COR-L47 (cell line): ENCODE results near the gene GABRR1.
"Not testable (repeated sequence)": the region's sequence is repeated elsewhere in the genome, so short reads cannot be mapped to it uniquely, and the experiment has no call there.

Experiments used
- DNase-seq: peaks from one replicate; lab custom pipeline; 2025; lab: John Stamatoyannopoulos, UW

Gene GABRR1

DNA sequence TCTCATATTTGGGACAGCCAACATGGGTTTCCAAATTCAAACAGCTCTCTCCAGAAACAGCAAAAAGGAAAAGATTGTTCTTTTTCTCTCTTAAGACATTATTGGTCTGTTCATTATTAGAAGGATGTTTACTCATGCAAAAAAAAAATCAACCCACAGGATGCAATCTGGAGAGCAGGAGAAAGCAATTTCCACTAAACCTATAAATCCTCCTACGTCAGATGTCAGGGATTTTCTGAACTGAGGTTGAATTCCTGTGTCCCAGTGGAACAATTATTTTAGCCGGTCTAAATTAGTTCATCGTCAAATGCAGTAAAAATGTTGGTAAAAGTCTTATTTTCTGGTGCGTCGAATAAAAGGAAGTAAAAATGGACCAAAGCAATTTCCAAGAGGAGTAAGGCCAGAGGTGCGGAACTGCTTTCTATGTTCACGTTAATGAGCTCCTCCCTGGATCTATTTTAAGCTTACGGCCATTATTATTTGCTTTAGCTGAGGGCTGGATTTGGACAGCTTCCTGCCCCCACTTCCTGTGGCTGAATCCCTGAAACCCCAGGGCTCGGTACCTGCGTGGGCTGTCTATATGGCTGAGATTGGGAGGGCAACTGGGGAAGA lies at the start of gene GABRR1:
TSS of gene GABRR1 (minus strand) at position 60 of the 612 bp plus-strand sequence. CDS start at position 24, 36 bp downstream.
- DNase-seq = no peak

GRCh38 chr6:89264296-89264695 lies 47.1 kb upstream of the GABRR1 start:
- no peak for DNase-seq

DNA sequence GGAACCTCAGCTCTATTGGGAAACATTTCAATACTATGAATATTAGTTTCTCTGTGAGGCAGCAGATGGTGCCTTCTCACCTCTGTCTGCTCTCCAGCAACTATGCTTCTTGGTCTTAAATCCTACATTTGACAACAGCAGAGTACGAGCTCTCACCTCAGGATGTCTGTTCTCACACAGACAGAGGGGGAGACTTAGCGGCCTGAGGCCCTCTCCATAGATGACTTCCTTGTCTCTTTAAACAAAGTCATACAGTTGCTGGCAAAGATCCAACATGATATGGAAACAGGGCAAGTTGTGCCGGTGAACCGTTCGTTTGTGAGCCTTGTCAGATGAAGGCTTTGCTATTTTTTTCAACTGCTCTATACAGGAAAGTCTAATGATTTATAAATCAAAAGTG lies 43.7 kb upstream of the GABRR1 start:
- DNase-seq = peak; percentile 8

DNA sequence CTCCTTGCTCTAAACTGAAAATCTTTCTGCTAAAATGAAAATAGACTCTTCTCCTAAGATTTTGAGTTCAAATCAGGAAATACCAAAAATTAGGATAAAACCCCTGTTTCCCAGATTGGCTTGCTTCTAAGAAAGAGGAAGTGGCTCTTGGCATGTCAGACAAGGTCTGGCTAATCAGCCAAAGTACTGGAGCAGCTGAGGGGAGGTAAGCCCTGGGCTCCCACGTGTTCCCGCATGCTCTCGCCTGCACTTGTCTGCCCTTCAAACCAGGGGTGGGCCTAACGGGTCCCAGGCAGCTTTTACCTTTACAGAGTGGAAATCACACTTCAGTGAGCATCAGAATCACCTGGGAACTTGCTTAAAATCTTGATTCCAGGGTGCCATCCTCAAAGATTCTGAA lies 43.2 kb upstream of the GABRR1 start:
- no peak for DNase-seq

DNA sequence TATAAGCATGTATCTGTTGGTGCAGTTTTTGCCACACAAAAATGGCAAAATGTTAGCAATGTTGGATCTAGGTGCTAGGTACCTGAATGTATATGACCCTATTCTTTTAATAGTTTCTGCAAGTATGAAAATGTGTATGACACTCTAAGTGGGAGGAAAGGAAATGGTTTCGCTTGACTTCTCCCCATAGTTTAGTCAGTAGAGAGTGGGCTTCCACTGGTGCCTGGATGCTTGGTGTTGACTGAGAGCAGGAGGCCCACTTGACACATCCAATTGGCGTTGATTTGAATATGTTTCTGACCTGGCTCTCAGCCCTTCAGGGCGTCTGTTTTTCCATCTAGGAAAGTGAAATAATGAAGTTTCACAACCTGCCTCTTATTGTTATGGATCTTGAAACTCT lies 41.8 kb upstream of the GABRR1 start:
- DNase-seq = no peak

- no peak for DNase-seq
Observed at GRCh38 chr6:89257781-89258180, 40.6 kb upstream of the GABRR1 start.

GRCh38 chr6:89257346-89257745 lies 40.2 kb upstream of the GABRR1 start:
- DNase-seq = no peak

DNA sequence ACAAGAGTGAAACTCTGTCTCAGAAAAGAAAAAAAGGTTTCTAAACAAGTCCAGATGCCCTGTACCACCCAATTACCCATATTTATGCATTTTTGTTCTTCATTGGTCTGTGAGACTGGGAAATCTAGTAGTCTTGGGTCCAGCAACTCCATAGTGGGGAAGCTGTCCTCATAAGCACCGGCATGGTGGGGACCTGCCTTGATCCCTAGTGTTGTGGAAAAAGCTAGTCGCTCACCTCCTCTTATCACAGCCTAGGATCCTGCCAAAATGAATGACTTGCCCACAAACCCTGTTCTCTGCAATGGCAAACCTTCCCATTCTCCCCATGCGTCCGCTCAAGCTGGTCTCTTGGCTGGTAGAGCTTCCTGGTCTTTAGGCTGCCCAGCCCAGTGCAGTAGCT lies 38.3 kb upstream of the GABRR1 start:
- DNase-seq = no peak

DNA sequence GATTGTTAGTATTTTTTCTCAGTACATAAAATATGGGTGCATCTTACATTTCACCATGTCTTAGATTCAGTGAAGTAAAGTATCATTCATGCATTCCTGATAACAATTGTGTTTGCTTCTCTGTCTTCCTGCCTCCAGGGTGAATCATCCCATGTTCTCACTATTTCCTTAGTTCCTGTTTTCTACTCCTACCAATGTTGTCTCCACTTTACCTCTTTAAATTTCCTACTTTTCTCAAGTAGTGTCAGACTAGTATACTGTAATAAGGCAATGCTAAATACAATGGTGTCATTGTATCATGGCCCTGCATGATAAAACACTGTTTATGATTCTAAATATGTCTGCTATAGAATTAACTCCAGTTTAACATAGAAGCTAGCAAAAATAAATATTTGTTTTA lies 37.4 kb upstream of the GABRR1 start:
- no peak for DNase-seq

DNA sequence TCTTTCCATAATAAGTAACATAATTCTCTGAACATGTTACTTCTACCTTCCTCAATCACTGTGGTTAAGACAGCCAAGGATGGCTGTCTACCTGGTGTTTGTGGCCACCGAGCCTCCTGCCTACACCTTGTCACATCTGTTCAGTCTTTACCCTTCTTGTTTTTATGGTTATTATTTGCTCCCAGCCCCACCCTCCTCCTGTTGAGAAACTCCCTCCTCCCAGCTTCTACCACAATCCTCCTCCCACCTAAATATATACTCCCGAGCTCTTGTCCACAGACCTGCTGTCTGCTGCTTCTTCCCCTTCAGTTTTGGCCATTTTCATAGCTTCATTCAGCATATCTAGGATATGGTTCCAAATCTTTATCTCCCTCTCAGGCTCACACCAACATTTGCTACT lies 35.7 kb upstream of the GABRR1 start:
- DNase-seq = no peak

DNA sequence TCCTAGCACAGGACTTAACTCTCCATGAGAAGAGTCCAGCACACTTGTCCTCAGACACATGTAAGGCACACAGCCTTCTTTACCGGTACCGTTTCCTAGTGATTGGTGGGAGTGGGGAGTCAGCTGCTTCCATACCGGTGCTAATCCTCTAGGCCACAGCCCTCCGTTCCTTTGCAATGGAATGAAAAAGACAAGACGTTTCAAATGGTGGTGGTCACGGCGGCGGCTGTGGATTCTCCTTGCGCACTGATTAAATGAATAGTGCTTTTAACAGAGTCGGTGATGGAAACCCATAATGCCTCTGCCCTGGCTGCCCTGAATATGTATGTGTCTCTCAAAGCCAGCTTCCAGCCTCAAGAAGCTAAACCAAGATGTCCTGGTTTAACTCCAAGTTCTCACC lies 34.8 kb upstream of the GABRR1 start:
- DNase-seq = no peak

DNA sequence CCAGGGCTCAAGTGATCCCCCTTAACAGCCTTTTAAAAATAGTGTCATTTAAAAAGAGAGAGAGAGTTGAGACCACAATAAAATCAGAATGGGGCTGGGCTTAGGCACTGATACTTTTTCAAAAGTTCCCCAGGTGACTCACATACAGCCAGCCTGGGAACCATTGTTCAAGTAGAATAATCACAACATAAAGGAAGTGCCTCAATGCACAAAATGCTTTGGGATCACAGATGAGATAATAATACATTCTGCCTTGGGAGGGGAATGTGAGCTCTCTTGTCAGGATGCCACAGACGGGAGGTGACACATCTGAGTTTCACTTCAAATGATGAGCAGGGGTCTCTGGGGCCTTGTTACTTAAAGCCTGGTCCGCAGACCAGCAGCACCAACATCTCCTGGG lies 34.0 kb upstream of the GABRR1 start:
- DNase-seq = no peak

DNA sequence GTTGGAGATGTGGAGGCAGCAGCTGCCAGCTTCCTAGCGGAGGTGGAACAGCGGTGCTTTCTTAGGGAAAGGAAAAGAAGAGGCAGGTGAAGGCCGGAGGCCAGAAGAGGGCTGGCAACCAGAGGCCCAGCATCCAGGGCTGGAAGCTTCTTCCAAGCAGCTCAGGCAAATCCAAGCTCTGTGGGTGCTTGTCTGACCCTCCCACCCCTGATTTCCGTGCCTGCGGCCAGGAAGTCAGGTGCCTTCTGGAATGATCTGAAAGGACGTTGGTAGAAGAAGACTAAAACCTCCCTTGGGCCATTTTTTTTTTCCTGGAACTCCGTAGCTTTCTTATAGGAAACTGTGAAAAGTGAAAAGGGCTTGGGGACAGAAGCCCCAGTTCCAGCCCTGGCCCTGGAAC lies 33.1 kb upstream of the GABRR1 start:
- DNase-seq = no peak

GRCh38 chr6:89244241-89244985 lies 27.3 kb upstream of the GABRR1 start:
- DNase-seq = no peak

DNA sequence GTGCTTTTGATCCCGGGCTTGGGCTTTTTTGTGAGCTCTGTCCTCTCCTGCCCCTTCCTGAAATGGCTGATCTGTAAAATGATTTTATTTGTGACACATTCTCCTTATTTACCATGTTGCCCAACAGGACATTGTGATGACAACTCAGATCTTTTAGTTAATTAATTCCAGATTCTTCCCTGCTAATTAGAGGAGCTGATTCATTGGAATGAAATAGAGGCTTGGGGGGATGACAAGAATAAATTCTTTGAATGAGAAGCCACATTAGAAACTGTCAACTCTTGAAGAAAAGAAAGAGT lies 26.1 kb upstream of the GABRR1 start:
- DNase-seq = no peak

DNA sequence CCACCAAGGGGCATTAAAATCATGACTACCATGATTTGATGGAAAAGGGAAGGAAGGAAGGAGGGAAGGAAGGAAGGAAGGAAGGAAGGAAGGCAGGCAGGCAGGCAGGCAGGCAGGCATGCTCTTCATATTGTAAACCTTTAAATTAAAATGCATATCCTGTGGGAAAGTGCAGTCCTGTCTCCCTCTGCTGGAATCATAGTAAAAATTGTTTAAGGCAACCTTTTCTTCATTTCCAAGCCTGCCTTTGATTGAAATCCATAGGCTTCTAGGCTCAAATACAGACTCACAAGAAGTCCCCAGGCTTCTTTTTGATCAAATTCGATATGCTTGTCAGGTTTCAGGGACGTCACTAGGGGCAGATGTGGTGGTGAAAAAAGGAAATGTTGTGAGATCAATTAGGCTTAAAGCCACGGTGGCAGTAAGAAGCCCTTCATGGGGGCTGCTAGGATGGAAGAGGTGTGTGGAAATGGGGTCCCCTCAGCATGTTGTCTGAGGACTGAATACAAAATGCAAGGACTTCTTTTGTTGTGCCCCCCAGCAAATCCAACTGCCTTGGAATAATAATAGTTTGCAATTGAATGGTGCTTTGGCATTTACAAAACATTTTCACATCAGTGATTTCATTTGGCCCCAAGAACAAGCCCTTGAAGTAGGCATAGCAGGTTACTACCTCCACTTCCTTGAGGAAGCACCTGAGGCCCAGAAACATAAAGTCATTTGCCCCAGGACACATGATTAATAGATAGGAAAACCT lies 25.6 kb upstream of the GABRR1 start:
- peak; percentile 41 for DNase-seq

GRCh38 chr6:89239338-89239737 lies 22.2 kb upstream of the GABRR1 start:
- DNase-seq = no peak

- DNase-seq = no peak
Observed at GRCh38 chr6:89237158-89237557, 20.0 kb upstream of the GABRR1 start.

DNA sequence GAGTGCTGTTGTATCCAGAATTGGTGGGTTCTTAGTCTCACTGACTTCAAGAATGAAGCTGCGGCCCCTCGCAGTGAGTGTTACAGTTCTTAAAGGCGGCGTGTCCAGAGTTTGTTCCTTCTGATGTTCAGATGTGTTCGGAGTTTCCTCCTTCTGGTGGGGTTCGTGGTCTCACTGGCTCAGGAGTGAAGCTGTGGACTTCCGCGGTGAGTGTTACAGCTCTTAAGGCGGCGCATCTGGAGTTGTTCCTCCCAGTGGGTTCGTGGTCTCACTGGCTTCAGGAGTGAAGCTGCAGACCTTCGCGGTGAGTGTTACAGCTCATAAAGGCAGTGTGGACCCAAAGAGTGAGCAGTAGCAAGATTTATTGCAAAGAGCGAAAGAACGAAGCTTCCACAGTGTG lies 16.4 kb upstream of the GABRR1 start:
- not testable (repeated sequence) for DNase-seq

- DNase-seq = no peak
Observed at GRCh38 chr6:89222712-89223039, 5.5 kb upstream of the GABRR1 start.

DNA sequence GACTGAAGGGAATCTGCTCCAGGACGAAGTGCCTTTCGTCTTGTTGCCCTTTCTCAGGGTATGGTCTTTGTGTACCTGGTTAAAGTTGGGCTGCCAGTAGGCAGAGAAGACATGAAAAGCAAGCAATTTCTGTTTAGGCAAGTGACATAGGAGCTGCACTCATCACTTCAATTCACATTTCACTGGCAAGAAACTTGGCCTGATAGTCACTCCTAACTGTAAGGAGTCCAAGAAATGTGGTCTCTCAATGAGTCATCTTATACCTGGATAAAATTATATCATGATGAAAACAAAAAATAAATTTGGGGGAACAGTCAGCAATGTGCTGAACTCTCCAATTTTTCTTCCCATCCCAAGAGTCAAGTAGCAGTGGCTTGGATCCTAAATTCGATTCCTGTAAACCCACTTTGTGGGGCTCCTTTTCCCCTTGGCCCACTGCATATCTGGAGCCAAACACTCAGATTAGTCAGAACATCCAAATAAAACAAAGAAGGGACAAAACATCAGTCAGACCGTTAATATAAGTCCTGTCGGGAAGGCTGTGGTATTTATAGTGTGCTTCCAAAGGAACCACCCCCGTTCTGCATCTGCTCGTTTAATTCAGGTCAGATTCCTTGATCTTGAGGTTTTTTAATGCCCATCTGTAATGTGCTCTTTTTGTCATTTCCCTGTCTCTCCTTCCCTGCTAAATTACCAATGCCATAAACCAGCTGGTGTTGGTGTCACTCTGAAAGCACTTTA lies 5.0 kb upstream of the GABRR1 start:
- no peak for DNase-seq

DNA sequence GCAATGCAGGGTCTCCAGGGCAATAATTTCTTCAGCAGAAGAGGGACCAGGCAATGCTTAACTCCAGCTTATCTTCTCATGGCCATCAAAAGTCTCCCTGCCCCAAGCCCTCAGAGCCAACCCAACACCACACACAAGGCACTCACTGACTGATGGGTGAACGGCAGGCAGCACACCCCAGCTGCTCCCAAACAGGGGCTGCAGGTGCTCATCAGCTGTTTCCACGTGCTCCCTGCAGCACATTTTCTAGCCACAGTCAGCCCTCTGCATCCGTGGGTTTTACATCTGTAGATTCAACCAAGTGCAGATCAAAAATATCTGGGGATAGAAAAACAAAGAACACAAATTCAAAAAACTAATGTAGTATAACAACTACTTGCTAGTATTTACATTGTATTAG lies 4.0 kb upstream of the GABRR1 start:
- no peak for DNase-seq

- DNase-seq = no peak
Observed at GRCh38 chr6:89216411-89216810, 747 bp downstream of the GABRR1 start.
